HG02759 (cell line): ENCODE measurements around the gene TBX1.

Source experiments
- ATAC-seq: cut with Tn5 transposase; IDR thresholded peaks from one replicate; pipeline ENCODE4 v1.9.1; 2021; ENCODE audit warnings: mild to moderate bottlenecking, moderate library complexity; ENCODE audit not compliant: unreplicated experiment

TBX1 gene

GRCh38 chr22:19797086-19798002, 36.8 kb downstream of the TBX1 start:
- no peak for ATAC-seq

GRCh38 chr22:19798003-19798665, 37.6 kb downstream of the TBX1 start:
- ATAC-seq = no peak

- no peak for ATAC-seq
Measured at GRCh38 chr22:19798891-19799293, 38.3 kb downstream of the TBX1 start.

- ATAC-seq = no peak
Measured at GRCh38 chr22:19799322-19800190, 39.0 kb downstream of the TBX1 start.

GRCh38 chr22:19800306-19800705, 39.7 kb downstream of the TBX1 start:
- ATAC-seq = no peak

DNA sequence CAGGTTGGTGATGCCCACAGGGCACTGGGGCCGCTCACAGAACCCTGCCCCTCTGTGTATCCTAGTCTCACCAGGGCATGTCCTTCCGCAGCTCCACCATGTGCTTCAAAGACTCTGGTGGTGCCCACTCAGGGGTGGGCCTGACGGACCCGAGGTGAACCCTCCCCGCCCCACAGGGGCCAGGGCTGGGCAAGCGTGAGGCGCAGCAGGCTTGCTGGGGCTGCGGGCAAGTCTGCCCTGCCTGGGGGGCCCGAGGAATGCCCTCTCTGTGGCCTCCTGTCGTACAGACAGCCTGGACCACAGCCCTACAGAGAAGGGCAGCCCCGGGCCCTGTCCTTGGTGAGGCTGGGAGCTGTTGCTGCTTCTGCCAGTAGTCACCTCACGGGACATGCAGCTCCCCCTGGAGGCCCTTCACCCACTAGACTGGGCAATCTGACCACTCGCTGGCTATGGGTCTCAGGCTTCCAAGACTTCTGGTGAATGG, 40.2 kb downstream of the TBX1 start:
- ATAC-seq = no peak

DNA sequence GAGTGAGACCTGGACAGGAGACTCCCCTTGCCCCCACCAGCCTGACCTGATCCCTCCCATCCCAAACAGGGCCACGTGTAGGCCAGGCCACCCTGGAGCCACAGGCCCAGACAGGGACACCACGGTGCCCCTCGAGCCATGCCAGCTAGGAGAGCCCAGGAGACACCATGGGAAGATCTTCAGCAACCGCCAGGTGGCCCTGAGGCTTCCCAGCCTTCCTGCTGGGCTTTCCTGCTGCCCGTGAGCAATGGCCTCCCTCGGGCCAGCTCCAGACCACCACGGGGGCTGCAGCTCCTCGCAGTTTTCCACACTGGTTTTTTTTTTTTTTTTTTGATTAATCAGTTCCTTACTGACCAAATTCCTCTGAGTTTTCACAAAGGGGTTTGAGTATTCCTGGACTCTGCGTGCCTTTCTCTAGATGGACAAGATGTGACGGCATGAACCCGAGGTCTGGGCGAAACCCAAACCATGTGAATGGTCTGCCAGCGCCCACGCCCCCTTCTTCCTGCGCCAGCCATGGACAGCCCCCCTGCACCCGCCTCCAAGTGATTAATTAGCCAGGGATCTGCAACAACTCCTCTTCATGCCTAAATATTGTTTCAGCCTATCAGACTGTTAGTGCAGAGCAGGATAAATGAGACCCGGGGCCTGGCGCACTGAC, 40.9 kb downstream of the TBX1 start:
- no peak for ATAC-seq

- no peak for ATAC-seq
Measured at GRCh38 chr22:19802001-19802893, 41.7 kb downstream of the TBX1 start.

GRCh38 chr22:19802894-19803735, 42.5 kb downstream of the TBX1 start:
- ATAC-seq = no peak

DNA sequence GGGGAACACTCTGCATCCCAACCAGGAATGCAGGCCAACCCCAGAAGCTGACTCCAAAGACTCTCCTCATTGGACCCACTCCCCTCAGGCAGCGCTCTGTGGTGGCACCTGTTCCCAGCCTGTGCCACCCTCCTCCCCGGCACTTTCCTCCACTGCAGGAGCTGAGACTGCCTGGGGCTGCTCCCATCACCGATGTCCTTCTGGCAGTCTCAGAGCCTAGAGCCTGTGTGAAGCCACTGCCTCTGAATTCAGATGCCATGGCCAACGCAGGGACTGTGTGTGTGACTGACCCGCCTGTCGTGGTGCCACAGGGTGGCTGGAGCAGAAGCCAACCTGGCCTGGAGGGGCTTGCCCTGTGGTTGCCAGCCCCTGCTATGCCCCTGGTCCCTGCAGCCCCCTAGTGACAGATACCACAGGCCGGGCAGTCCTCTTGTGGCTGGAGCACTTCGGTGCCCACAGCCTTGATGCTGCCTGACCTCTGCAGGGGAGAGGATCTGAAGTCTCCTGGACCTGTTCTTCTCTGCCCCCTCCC, 43.2 kb downstream of the TBX1 start:
- ATAC-seq = no peak

DNA sequence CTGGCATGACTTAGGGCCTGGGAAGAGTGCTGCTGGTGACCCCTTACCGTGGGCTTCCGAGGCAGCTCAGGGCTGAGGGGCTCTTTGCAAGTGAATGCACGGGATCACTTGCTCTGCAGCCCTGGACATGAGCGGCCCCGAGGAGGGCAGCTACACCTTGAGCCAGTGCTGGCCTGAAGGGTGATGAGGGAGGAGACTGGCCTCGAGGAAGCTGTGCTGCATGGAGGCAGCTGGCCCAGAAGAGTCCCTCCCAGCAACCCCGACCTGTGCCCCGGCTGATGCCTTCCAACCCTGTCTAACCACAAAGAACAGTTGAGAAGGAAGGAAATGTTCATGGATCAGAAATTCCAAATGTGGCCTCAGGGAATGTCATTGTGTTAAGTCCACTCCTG, 45.2 kb downstream of the TBX1 start:
- ATAC-seq = no peak

DNA sequence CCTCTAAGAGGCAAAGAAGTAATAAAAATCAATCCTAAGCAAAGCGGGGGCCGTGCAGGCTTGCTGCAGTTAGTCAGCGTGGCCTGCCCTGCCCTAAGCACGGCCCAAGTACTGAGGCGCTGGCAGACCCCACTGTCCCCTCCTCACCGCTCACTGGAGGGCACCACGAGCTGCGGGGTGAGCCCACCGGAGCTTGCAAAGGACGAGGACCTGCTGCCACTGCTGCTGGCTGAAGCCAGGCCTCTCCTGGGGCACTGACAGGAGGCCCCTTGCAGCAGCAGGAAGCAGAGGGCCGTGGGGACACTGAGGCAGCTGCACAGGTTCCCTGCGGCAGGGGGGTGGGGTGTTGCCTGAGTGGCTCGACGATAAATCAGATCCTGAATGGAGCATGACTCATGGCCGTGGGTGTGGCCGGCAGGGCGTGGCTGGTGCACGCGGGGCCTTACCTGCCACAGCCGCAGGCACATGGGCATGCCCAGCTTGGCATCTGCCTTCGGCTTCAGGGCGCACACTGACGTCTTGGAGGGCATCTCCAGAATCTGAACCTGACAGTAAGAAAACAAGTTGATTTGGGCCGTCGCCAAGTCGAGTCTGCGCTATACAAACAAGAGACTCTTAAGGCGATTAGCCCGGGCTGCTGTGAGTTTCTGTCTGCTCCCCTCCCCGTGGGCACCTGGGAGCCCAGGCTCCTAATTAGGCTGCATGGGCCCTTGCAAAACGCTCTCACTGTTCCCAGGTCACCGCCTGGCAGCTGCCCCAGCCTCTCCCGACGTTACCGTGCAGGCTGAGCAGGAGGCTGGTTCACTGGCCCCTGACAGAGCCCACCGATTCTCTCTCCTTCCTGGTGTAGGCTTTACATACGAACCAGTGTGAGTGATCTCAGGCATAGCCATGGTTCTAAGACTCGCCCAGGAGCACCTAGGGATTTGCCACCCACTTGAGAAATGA, 45.9 kb downstream of the TBX1 start:
- no peak for ATAC-seq

DNA sequence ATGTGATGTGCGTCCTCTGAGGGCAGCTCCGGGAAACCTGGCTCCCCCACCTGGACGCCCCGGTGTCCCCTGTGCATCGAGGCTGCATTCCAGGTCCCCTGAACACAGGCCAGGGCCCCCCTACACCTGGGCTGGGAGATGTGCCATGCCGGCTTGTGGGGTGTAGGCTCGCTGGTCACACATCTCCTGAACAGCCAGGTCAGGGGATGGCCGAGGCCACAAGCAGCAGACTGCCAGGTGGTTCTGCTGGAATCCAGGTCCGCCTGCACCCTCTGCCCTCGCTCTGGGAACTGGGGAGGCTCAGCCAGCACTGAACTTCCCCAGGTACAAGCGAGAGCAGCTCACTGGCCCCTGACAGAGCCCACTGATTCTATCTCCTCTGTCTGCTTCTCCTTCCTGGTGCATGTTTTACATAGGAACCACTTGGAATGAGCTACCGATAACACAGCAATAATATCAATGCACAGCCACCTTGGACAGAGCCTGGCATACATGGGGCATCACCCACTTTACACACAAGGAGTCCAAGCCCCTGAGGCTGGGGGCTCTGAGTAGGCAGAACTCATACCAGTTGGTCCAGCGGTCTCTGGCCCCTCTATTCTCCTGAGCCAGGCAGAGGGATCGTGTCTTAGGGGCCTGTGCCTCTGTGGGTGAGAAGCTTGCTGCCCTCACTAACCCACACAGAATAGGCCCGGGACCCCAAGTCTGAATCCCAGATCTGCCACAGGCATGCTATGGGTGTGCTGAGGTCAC, 46.8 kb downstream of the TBX1 start:
- no peak for ATAC-seq

DNA sequence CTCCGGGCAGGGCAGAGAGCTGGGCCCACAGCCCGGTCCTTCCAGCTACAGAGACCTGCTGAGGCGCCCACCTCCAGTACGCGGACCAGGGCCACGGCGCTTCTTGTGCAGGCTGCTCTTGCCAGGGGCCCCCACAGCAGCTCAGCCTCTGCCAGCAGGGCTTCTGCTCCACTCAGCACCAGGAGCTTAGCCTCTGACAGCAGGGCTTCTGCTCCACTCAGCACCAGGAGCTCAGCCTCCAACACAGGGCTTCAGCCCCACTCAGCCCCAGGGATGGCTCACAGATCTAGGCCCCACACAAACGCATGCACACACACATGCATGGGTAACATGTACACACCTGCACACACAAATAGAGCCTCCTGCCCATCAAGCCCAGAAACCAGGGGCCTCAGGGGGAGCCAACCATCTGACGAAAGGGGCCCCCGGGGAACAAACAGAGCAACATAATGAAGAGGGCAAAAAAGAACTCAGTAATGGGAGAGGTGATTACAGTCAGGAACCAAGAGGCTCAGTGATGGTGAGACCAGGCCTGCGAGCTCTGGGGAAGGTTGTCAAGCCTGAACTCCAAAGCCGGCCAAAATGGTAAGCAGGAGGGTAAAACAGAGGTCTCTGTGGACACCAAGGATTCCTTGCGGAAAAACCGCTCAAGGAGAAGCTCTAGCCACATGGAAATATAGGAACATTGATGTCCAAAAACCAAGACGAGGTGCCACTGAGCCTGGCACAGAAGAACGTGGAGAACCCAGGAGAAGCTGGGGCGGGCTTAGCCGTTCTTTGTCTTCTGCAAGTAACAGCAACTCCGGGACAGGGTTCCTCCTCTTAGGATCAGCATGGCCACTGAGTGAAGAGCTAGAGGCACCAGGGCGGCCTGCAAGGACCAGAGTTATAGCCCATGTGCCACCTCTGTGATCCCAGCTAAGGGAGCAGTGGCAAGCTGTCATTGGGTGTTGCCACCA, 47.6 kb downstream of the TBX1 start:
- no peak for ATAC-seq

GRCh38 chr22:19808873-19809478, 48.4 kb downstream of the TBX1 start:
- ATAC-seq = no peak
